Stimulated activated CD8-positive, alpha-beta memory T cell treated with anti-CD3 and anti-CD28 coated beads, Interleukin-4, amount 100 ng/mL, for 1 hour (primary cell): ENCODE results near the gene MED12L.
"Not testable (repeated sequence)": the region's sequence is repeated elsewhere in the genome, so short reads cannot be mapped to it uniquely, and the experiment has no call there.

Source experiments
- DNase-seq, 2 donors: peaks; one replicate each; pipeline ENCODE4 v3.0.0-alpha.2; 2020; ENCODE audit warnings: low read depth in 2 of 2, low spot score in 1 of 2

The MED12L gene

GRCh38 chr3:151236736-151237135 lies 151.3 kb downstream of the MED12L start:
- DNase-seq: no peak

- DNase-seq: not testable (repeated sequence)
Measured at GRCh38 chr3:151242006-151242405, 156.5 kb downstream of the MED12L start.

- no peak for DNase-seq
Measured at GRCh38 chr3:151248772-151249337, 163.4 kb downstream of the MED12L start.

- no peak for DNase-seq
Measured at GRCh38 chr3:151256749-151257148, 171.3 kb downstream of the MED12L start.

GRCh38 chr3:151259664-151260063 lies 174.2 kb downstream of the MED12L start:
- no peak for DNase-seq

GRCh38 chr3:151262871-151263525 lies 177.5 kb downstream of the MED12L start:
- DNase-seq: no peak

GRCh38 chr3:151264605-151265004 lies 179.1 kb downstream of the MED12L start:
- DNase-seq: no peak

GRCh38 chr3:151265166-151265565 lies 179.7 kb downstream of the MED12L start:
- no peak for DNase-seq

GRCh38 chr3:151265866-151266265 lies 180.4 kb downstream of the MED12L start:
- DNase-seq: no peak

GRCh38 chr3:151267066-151267465 lies 181.6 kb downstream of the MED12L start:
- DNase-seq: no peak

- DNase-seq: no peak
Measured at GRCh38 chr3:151268267-151269235, 183.1 kb downstream of the MED12L start.

GRCh38 chr3:151269631-151270030 lies 184.2 kb downstream of the MED12L start:
- no peak for DNase-seq

- no peak for DNase-seq
Measured at GRCh38 chr3:151275091-151275490, 189.6 kb downstream of the MED12L start.

- DNase-seq: no peak
Measured at GRCh38 chr3:151276038-151276686, 190.7 kb downstream of the MED12L start.

- DNase-seq: no peak
Measured at GRCh38 chr3:151276687-151277042, 191.2 kb downstream of the MED12L start.

GRCh38 chr3:151278230-151278629 lies 192.8 kb downstream of the MED12L start, which contains the start of gene P2RY14:
TSS of gene P2RY14 (minus strand) at chr3:151278542. CDS start at chr3:151214316, 64,226 bp downstream.
- DNase-seq: no peak

- no peak for DNase-seq
Measured at GRCh38 chr3:151281671-151282324, 196.3 kb downstream of the MED12L start.

GRCh38 chr3:151282921-151283320 lies 197.5 kb downstream of the MED12L start:
- no peak for DNase-seq

- no peak for DNase-seq
Measured at GRCh38 chr3:151283387-151283786, 197.9 kb downstream of the MED12L start.

GRCh38 chr3:151283907-151284461 lies 198.5 kb downstream of the MED12L start:
- no peak for DNase-seq

GRCh38 chr3:151285940-151286339 lies 200.5 kb downstream of the MED12L start:
- no peak for DNase-seq
